HG03442 (cell line): ENCODE results near the gene ZNRF3.
"Not testable (repeated sequence)": the region's sequence is repeated elsewhere in the genome, so short reads cannot be mapped to it uniquely, and the experiment has no call there.

Source experiments
- ATAC-seq: cut with Tn5 transposase; IDR thresholded peaks from one replicate; pipeline ENCODE4 v1.9.1; 2021; ENCODE audit warnings: mild to moderate bottlenecking, moderate library complexity; ENCODE audit not compliant: unreplicated experiment

The ZNRF3 gene

GRCh38 chr22:28927630-28928029 lies 44.3 kb downstream of the ZNRF3 start:
- no peak for ATAC-seq

- no peak for ATAC-seq
Measured at GRCh38 chr22:28929197-28929596, 45.8 kb downstream of the ZNRF3 start.

DNA sequence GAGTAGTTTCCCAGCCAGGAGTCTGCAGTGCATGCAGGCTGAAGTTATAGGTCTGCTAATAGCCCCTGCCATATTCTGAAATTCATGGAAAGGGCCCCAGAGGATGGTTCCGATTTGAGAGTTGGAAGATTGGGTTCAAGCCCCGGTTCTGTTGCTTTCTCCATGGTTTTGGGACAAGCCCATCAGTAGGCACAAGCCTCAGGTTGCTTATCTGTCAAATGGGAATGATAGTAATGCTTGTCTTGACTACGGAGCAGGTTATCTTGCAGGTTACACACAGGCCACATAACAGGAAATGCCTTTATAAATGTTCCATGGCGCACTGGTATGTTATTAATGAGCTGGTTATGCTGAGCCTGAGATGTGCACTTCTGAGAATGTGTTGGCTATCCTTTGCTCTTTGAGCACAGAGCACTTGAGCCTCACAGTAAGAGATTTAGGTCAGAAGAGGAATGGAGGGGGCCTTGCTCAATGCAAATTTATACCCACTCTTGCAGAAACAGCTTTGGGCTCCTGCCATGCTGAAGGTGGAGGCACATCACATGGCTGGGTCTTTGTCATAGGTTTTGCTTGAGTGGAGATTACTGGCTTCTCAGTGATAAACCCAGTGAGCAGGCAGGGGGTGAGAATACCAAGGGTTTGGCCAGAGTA lies 47.1 kb downstream of the ZNRF3 start:
- ATAC-seq = no peak

GRCh38 chr22:28931844-28932567 lies 48.6 kb downstream of the ZNRF3 start:
- no peak for ATAC-seq

DNA sequence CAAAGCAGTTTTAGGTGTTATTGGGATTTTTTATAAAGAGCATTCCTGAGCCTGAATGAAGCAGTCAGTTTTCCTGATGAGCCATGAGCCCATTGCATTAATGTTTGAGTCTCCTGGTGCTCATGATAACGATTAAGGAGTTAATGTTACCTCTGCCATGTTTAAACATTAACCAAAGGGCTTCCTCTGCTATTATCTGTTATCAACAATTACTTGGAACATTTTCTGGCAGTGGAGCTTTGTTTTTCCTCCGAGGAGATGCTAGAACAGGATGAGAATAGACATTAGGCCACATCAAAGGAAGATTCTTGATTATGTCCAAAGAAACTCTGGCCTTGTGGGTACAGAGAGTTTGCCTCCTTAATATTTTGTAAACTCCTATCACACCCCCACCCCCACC lies 49.9 kb downstream of the ZNRF3 start:
- no peak for ATAC-seq

- no peak for ATAC-seq
Measured at GRCh38 chr22:28934026-28934425, 50.7 kb downstream of the ZNRF3 start.

DNA sequence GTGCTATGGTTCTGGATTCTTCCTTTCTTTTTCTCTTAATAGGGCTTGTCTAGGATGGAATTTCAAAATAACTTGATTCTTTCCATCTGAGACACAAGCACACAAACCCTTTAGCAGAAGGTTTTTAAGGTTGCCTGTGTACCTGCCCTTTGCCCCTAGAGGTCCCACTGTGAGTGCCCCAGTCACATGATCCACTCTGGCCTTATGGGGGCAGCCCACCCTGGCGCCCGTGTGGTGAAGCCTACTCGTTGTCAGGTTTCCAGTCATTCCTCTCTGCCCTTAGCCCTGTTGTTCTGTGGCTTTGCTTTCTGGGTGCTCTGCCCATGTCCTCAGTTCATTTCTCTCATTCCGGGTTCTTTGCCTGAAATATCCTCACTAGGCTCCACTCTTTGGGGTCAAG lies 51.8 kb downstream of the ZNRF3 start:
- ATAC-seq = no peak

DNA sequence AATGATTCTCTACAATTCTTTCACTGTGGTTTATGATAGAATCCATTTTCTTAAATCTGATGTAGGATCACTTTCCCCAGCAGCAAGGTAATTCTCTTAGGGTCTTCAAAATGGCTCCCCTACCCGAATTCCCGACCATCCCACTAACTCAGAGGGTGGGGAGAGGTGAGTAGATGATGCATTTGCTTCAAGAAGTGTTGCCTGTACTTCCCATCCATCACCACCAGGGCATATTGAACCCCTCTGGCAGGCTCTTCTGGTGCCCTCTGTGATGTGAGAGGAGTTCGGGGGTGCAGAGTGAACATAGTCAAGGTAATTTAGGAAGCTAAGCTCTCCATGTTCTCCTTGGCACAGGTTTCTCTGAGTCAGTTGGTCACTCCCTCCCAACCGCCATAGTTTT lies 52.3 kb downstream of the ZNRF3 start:
- no peak for ATAC-seq

GRCh38 chr22:28936200-28936599 lies 52.8 kb downstream of the ZNRF3 start:
- no peak for ATAC-seq

DNA sequence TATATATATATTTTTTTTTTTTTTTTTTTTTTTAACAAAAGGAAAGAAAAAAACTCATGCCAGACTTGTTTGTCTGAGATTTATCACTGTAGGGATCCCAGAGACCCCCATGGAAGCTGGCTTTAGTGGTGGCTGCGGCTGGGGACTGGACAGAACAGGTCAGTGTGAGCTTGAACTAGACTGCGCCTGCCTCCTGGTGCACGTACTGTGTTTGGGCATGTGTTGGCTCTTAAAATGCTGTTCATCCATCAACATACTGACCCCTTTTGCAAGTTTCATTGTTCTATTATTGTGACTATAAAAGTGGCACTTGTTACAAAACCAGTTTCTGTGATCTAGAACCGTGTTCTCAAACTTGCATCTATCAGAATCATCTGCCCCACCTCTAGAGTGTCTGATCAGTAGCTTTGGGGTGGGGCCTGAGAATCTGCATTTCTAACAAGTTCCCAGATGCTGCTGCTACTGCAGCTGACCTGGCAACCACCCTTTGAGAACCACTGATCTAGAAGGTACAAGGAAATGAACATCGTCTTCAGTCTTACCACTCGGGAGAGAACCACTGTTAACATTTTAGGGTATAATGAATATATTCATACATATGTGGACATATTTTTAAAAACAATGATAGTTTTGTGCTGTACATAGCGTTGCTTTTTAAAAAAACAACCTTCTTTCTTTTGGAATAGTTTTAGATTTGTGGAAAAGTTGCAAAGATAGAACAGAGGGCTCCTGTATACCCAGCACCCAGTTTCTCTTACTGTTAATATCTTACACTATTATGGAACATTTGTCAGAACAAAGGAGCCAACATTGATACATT lies 54.0 kb downstream of the ZNRF3 start:
- ATAC-seq = no peak

GRCh38 chr22:28938286-28938833 lies 55.0 kb downstream of the ZNRF3 start:
- no peak for ATAC-seq

DNA sequence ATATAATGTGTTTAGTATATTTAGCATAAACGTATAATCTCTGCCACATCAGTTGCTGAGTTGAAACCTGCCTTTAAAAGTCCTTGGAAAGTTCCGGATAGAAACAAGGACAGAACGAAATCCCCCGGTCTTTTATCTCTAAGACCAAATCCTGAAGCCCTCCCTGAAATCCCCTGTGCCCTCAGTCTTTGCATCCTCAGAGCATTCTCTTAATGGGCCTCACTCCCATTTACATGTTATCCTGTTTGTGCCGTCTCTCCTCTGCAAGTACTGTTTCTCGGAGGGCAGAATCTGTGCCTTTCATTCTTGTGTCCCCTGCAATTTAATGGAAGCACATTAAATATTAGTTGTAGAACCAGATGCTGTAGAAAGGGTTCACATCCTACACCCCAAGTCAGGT lies 56.0 kb downstream of the ZNRF3 start:
- ATAC-seq = no peak

GRCh38 chr22:28939932-28940331 lies 56.6 kb downstream of the ZNRF3 start:
- ATAC-seq = no peak

DNA sequence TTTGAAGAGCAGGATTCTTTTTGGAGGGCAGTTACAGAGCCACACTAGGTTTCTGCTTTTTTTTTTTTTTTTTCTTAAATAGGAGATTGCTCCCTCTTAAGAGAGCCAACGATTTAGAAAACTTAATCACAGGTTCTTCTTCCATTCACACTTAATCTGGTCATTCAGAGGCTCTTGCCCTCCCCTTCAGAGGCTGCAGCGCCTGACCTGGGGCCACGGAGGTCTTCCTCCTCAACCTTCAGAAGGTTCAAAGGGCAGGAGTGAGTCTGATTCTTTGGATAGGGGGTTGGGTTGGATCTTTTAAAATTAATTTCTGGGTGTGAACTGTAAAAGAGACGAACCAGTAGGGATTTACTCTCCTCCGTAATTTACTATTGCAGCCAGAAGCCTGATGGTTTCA lies 57.1 kb downstream of the ZNRF3 start:
- ATAC-seq = no peak

DNA sequence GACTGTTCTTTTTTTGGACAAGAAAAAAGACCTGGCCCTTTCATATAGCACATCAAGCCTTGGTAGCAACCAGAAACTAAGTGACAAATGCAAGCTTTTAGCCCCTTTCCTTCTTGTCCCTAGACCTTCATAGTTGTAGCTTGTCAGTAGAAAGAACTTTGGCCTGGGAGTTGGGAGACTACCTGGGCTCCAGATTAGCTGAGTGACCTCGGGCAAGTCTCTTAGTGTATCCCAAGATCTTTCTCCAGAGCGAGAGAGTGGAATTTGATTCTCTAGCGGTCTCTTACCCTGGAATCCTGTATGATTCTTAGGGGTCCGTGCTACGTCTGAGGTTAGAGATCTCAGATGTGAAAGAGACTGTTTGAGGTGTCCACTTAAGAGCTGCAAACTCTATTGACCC lies 59.0 kb downstream of the ZNRF3 start:
- no peak for ATAC-seq

DNA sequence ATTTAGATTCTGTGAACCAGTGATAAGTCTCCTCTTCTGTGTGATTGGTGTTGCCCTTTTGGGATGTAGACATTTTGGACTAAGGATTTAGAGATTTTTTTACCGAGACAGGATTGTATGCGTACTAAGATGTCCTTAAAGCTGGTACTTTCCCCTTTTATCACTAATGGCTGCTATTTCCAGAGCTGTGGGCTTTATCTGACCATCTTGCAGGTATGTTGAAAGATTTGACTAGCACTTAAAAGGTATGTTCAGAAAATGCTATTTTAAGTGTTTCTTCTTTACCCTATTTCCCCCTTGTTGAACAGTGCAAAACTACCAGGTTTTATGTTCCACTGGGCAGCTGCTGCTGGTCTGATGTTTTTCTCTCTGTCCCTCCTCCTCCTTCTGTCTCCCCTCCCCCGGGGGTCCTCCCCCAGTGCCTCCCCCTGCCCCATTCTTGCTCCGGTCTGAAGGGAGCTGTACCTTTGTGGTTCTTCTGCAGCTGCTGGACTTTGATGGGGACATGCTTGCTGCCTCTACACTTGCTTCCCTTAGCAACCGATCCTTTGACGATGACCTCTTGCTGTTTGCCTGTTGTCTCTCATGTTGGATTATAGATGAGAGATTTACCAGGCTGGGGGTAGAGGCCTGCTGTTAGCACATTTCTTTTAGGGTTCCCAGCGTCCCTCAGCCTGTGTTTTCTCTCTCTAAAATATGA lies 59.6 kb downstream of the ZNRF3 start:
- no peak for ATAC-seq

GRCh38 chr22:28943501-28943879 lies 60.1 kb downstream of the ZNRF3 start:
- no peak for ATAC-seq

DNA sequence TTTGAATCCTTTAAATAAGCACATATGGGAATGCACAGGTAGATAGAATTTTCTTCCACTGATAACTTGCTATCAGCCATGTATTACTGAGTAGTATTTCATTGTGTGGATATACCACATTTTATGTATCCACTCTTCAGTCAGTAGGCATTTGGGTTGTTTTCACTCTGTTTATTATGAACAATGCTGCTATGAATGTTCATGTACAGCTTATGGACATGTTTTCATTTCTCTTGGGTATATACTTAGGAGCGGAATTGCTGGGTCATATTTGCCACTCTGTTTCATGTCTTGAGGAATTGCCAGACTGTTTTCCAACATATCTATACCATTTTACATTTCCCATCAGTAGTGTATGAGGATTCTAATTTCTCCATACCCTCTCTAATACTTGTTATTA lies 63.8 kb downstream of the ZNRF3 start:
- no peak for ATAC-seq

GRCh38 chr22:28948424-28948823 lies 65.1 kb downstream of the ZNRF3 start:
- no peak for ATAC-seq

GRCh38 chr22:28948860-28949551 lies 65.6 kb downstream of the ZNRF3 start:
- not testable (repeated sequence) for ATAC-seq
